Neural cell (in vitro differentiated cells): ENCODE measurements around the gene PPIP5K1. TPM values are rescaled to one million over a fixed set of nuclear protein-coding genes. Genes with fewer than 3 reads are reported as not detected.

Source experiments
- H2AFZ ChIP-seq: fragments of 200-600, 300-800 bp; sonication (generic), shearing (Covaris generic); 2 replicates; pipeline ENCODE4 v1.6.0; 2014; ENCODE audit warnings: low read depth, mild to moderate bottlenecking, antibody characterized with exemption, low read length, moderate library complexity
- H3F3A ChIP-seq: fragments of 200-600 bp; shearing (Covaris generic); 2 replicates; pipeline ENCODE4 v1.6.1; 2016; ENCODE audit warnings: mild to moderate bottlenecking, moderate library complexity, mixed read lengths, antibody characterized with exemption, low read length; ENCODE audit not compliant: insufficient read depth, poor library complexity, severe bottlenecking
- H3K27ac ChIP-seq: fragments of 200-600, 300-800 bp; sonication (generic), shearing (Covaris generic); 2 replicates; pipeline ENCODE4 v1.5.1; 2014; ENCODE audit warnings: mild to moderate bottlenecking, low read length, moderate library complexity
- H3K27me3 ChIP-seq: fragments of 300-800, 200-600 bp; sonication (generic), shearing (Covaris generic); 2 replicates; pipeline ENCODE4 v1.6.0; 2014; ENCODE audit warnings: mild to moderate bottlenecking, low read depth, low read length, moderate library complexity; ENCODE audit not compliant: insufficient read depth
- H3K36me3 ChIP-seq: fragments of 300-800, 200-600 bp; sonication (generic), shearing (Covaris generic); 2 replicates; pipeline ENCODE4 v1.5.1; 2014; ENCODE audit warnings: mild to moderate bottlenecking, antibody characterized with exemption, low read length, moderate library complexity; ENCODE audit not compliant: insufficient read depth
- H3K4me2 ChIP-seq: fragments of 300-800, 200-600 bp; sonication (generic), shearing (Covaris generic); 2 replicates; pipeline ENCODE4 v1.6.0; 2014; ENCODE audit warnings: mild to moderate bottlenecking, low read length
- H3K4me3 ChIP-seq: fragments of 300-800, 200-600 bp; sonication (generic), shearing (Covaris generic); 2 replicates; pipeline ENCODE4 v1.5.1; 2014; ENCODE audit warnings: mild to moderate bottlenecking, low read length, moderate library complexity
- H3K79me2 ChIP-seq: fragments of 200-600 bp; shearing (Covaris generic); replicated peaks from 2 replicates; pipeline ENCODE4 v1.6.0; 2014; ENCODE audit warnings: mild to moderate bottlenecking, low read length, moderate library complexity; ENCODE audit not compliant: insufficient read depth
- H3K9ac ChIP-seq: fragments of 300-800, 200-600 bp; sonication (generic), shearing (Covaris generic); 2 replicates; pipeline ENCODE4 v1.6.1; 2016; ENCODE audit warnings: mild to moderate bottlenecking, low read length, mixed read lengths
- H3K9me2 ChIP-seq: fragments of 200-600 bp; shearing (Covaris generic); 2 replicates; pipeline ENCODE4 v1.6.1; 2016; ENCODE audit warnings: mild to moderate bottlenecking, low read length, mixed read lengths; ENCODE audit not compliant: insufficient read depth
- H3K9me3 ChIP-seq: fragments of 200-600, 300-800 bp; sonication (generic), shearing (Covaris generic); 2 replicates; pipeline ENCODE4 v1.6.1; 2016; ENCODE audit warnings: mild to moderate bottlenecking, mixed run types, low read length, moderate library complexity, mixed read lengths
- H4K20me1 ChIP-seq: fragments of 200-600 bp; shearing (Covaris generic); 2 replicates; pipeline ENCODE4 v1.6.1; 2016; ENCODE audit warnings: mild to moderate bottlenecking, mixed run types; ENCODE audit not compliant: insufficient read depth
- EP300 ChIP-seq: fragments of 450-650 bp; conservative IDR thresholded peaks from 2 replicates; pipeline ENCODE4 v1.6.1; 2014; ENCODE audit warnings: antibody characterized with exemption, mild to moderate bottlenecking, moderate library complexity; ENCODE audit not compliant: poor library complexity, severe bottlenecking
- EZH2 ChIP-seq: fragments of 200-600, 300-800 bp; shearing (Covaris generic), sonication (generic); IDR thresholded peaks from 2 replicates; pipeline ENCODE4 v1.6.1; 2014; ENCODE audit warnings: antibody characterized with exemption, low read length, borderline replicate concordance, mild to moderate bottlenecking; ENCODE audit not compliant: insufficient read depth, poor library complexity, severe bottlenecking
- MXI1 ChIP-seq: fragments of 450-650 bp; conservative IDR thresholded peaks from 2 replicates; pipeline ENCODE4 v1.6.1; 2014; ENCODE audit warnings: antibody characterized with exemption, mild to moderate bottlenecking; ENCODE audit not compliant: poor library complexity, severe bottlenecking
- POLR2AphosphoS5 ChIP-seq: IDR thresholded peaks from 2 replicates; pipeline ENCODE4 v1.6.1; 2012
- RAD21 ChIP-seq: fragments of 450-650 bp; conservative IDR thresholded peaks from 2 replicates; pipeline ENCODE4 v1.6.1; 2014; ENCODE audit warnings: antibody characterized with exemption, mild to moderate bottlenecking, moderate library complexity
- REST ChIP-seq: IDR thresholded peaks from 2 replicates; pipeline ENCODE4 v1.6.1; 2012; ENCODE audit warnings: borderline replicate concordance
- SMC3 ChIP-seq: fragments of 450-650 bp; conservative IDR thresholded peaks from 2 replicates; pipeline ENCODE4 v1.6.1; 2014; ENCODE audit warnings: antibody characterized with exemption, mild to moderate bottlenecking, moderate library complexity; ENCODE audit not compliant: poor library complexity
- TAF1 ChIP-seq: IDR thresholded peaks from 2 replicates; pipeline ENCODE4 v1.6.1; 2012; ENCODE audit warnings: low read depth
- polyA plus RNA-seq: library from polyadenylated mRNA; depleted of rRNA; stranded (reverse); fragments of >200 nt; gene quantifications from 2 replicates; pipeline ENCODE4 v1.2.3, GENCODE V29; 2014
- TF ChIP-seq, protein P1 (sequence below): fragments of 450-650 bp; IDR thresholded peaks from 2 replicates; pipeline ENCODE4 v1.5.1; 2014; ENCODE audit warnings: antibody characterized with exemption, mild to moderate bottlenecking, moderate library complexity; ENCODE audit not compliant: poor library complexity, severe bottlenecking

The PPIP5K1 gene
- polyA plus RNA-seq, 1 donor from 2014 or later: 29.6 TPM

- Histone ChIP-seq H3K79me2 (peaks cover 45% of the 10 kb centered on the region), H3K9ac (peak overlapping the region; percentile 85), H3K27ac (no peak overlapping the region), H3K27me3 (no peaks in the 10 kb centered on the region), H3K4me3 (peak overlapping the region; percentile 89), H3K9me3 (peaks cover 4% of the 10 kb centered on the region), H3F3A (no peaks in the 10 kb centered on the region), H4K20me1 (no peaks in the 10 kb centered on the region), H3K36me3 (peaks cover 24% of the 10 kb centered on the region), H2AFZ (no peak overlapping the region), H3K4me2 (peak overlapping the region; percentile 47), H3K9me2 (no peaks in the 10 kb centered on the region)
- TF ChIP-seq EP300 (no peak), TAF1 (no peak), RAD21 (no peak), POLR2AphosphoS5 (no peak), EZH2 (no peak), SMC3 (no peak), REST (no peak), MXI1 (no peak)
- TF ChIP-seq, protein P1, sequence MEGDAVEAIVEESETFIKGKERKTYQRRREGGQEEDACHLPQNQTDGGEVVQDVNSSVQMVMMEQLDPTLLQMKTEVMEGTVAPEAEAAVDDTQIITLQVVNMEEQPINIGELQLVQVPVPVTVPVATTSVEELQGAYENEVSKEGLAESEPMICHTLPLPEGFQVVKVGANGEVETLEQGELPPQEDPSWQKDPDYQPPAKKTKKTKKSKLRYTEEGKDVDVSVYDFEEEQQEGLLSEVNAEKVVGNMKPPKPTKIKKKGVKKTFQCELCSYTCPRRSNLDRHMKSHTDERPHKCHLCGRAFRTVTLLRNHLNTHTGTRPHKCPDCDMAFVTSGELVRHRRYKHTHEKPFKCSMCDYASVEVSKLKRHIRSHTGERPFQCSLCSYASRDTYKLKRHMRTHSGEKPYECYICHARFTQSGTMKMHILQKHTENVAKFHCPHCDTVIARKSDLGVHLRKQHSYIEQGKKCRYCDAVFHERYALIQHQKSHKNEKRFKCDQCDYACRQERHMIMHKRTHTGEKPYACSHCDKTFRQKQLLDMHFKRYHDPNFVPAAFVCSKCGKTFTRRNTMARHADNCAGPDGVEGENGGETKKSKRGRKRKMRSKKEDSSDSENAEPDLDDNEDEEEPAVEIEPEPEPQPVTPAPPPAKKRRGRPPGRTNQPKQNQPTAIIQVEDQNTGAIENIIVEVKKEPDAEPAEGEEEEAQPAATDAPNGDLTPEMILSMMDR: no peak
These were observed 70.8 kb downstream of the PPIP5K1 start for GRCh38 chr15:43519196-43519595.

GRCh38 chr15:43518197-43518761 is 71.7 kb downstream of the PPIP5K1 start:
- no peaks in the 10 kb centered on the region for H3K9me2 ChIP-seq
- TF ChIP-seq POLR2AphosphoS5 (peak; percentile 52), REST (no peak), SMC3 (peak; percentile 32), RAD21 (peak; percentile 31), MXI1 (peak; percentile 34), EP300 (peak; percentile 27), TAF1 (no peak), EZH2 (no peak)
- TF ChIP-seq, protein P1: no peak
- H3K27ac ChIP-seq: peak overlapping the region; percentile 88
- H3K36me3 ChIP-seq: peaks cover 17% of the 10 kb centered on the region
- no peaks in the 10 kb centered on the region for H4K20me1 ChIP-seq
- no peaks in the 10 kb centered on the region for H3K9me3 ChIP-seq
- H3K27me3 ChIP-seq: no peaks in the 10 kb centered on the region
- peak overlapping the region; percentile 85 for H3K9ac ChIP-seq
- no peaks in the 10 kb centered on the region for H3F3A ChIP-seq
- H2AFZ ChIP-seq: peak overlapping the region; percentile 8
- peaks cover 54% of the 10 kb centered on the region for H3K79me2 ChIP-seq
- H3K4me2 ChIP-seq: peak overlapping the region; percentile 47
- peak overlapping the region; percentile 89 for H3K4me3 ChIP-seq
